C1 segment of cervical spinal cord (tissue), 14 donors: ENCODE measurements around the gene ABCA3.

Source experiments
- DNase-seq, 14 donors: peaks; one replicate each; lab custom pipeline; 2025; lab: John Stamatoyannopoulos, UW

The ABCA3 gene

GRCh38 chr16:2235695-2236336 is 104.7 kb downstream of the ABCA3 start:
- peak in 1 of 14 donors; percentile 21 for DNase-seq

- DNase-seq, result no peak
These were observed 105.3 kb downstream of the ABCA3 start for GRCh38 chr16:2235234-2235651.

GRCh38 chr16:2234813-2235170 is 105.7 kb downstream of the ABCA3 start:
- no peak for DNase-seq

- no peak for DNase-seq
These were observed 106.4 kb downstream of the ABCA3 start for GRCh38 chr16:2233872-2234812.

GRCh38 chr16:2233046-2233775 is 107.3 kb downstream of the ABCA3 start:
- DNase-seq, result peak in 1 of 14 donors; percentile 18

GRCh38 chr16:2232094-2232990 is 108.2 kb downstream of the ABCA3 start:
- no peak for DNase-seq

- DNase-seq, result no peak
These were observed 109.3 kb downstream of the ABCA3 start for GRCh38 chr16:2231016-2231931.

- DNase-seq, result no peak
These were observed 110.2 kb downstream of the ABCA3 start for GRCh38 chr16:2230376-2230775.

- DNase-seq, result no peak
These were observed 110.8 kb downstream of the ABCA3 start for GRCh38 chr16:2229632-2230250.

GRCh38 chr16:2229091-2229490 is 111.4 kb downstream of the ABCA3 start:
- DNase-seq, result no peak

- DNase-seq, result no peak
These were observed 112.2 kb downstream of the ABCA3 start for GRCh38 chr16:2228161-2228824.

- no peak for DNase-seq
These were observed 113.6 kb downstream of the ABCA3 start for GRCh38 chr16:2226918-2227317.

- no peak for DNase-seq
These were observed 114.2 kb downstream of the ABCA3 start for GRCh38 chr16:2226245-2226793.
